Forelimb muscle (tissue), 1 donor: Measurements from ENCODE around the gene SOX10. TPM values are rescaled to one million over a fixed set of nuclear protein-coding genes. Genes with fewer than 3 reads are reported as not detected.
"Not testable (repeated sequence)": the region's sequence is repeated elsewhere in the genome, so short reads cannot be mapped to it uniquely, and the experiment has no call there.

Experiments used
- DNase-seq: peaks from one replicate; pipeline ENCODE4 v3.0.0-alpha.2; 2013; ENCODE audit warnings: low read depth
- polyA plus RNA-seq: library from polyadenylated mRNA; unstranded; fragments of 120-200 nt; gene quantifications from one replicate; pipeline ENCODE4 v1.2.1, GENCODE V29; 2013; ENCODE audit not compliant: insufficient read length

SOX10 gene
- polyA plus RNA-seq, 1 donor = 4.9 TPM

GRCh38 chr22:37986371-37986770 is 2.0 kb upstream of the SOX10 start:
- no peak for DNase-seq

- DNase-seq = no peak
Measured at GRCh38 chr22:37985751-37986281, 1.5 kb upstream of the SOX10 start.

DNA sequence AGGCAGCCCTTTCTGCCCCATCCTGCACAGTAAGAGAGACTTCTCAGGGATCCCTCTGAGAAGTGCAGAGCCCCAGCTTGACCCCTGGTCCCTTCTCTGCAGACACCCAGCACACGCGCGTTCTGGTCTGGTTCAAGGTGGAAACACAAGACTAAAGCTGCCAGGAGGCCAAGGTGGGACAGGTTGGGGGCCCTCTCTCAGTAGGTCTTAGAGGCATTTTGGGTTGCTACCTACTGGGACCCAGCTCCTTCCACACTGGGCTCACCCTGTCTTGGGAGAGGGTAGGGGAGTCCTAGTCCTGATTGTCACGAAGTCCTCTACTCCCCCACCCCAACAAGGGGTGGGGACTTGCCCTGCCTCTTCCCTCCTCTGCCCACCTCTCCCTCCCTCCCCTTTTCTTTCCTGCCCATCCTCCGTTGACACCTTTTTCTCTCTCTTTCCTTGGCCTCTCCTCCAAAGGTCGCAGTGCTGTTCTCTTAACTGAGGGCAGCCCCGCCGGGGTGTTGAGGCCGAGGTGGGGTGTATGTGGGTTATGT is 763 bp upstream of the SOX10 start:
- DNase-seq = no peak

GRCh38 chr22:37982938-37983859 is 1.2 kb downstream of the SOX10 start:
- DNase-seq = no peak

GRCh38 chr22:37982151-37982785 is 2.1 kb downstream of the SOX10 start:
- DNase-seq = no peak

- no peak for DNase-seq
Measured at GRCh38 chr22:37981282-37982011, 2.9 kb downstream of the SOX10 start.

DNA sequence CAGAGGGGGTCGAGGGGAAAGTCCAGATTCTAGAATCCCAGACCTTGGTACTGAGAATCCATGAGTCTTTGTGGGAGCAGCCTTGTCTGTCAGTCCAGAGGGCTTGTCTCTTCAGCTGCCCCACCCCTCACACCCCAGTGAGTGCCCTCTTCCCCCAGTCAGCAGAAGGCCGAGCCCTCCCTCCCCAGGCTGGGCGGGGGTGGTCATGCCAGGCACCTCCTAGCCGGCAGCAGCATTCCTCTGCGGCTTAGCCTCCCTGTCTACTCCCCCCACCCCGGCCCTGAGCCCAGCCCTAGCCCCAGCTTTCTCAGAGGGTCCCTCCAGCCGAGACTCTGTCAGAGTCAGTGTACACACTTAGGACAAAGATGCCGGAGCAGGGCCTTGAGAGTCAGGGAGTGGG is 4.6 kb downstream of the SOX10 start:
- DNase-seq = no peak

GRCh38 chr22:37976547-37976946 is 7.8 kb downstream of the SOX10 start:
- no peak for DNase-seq

- not testable (repeated sequence) for DNase-seq
Measured at GRCh38 chr22:37976022-37976421, 8.3 kb downstream of the SOX10 start.

GRCh38 chr22:37975153-37975552 is 9.2 kb downstream of the SOX10 start:
- DNase-seq = no peak

DNA sequence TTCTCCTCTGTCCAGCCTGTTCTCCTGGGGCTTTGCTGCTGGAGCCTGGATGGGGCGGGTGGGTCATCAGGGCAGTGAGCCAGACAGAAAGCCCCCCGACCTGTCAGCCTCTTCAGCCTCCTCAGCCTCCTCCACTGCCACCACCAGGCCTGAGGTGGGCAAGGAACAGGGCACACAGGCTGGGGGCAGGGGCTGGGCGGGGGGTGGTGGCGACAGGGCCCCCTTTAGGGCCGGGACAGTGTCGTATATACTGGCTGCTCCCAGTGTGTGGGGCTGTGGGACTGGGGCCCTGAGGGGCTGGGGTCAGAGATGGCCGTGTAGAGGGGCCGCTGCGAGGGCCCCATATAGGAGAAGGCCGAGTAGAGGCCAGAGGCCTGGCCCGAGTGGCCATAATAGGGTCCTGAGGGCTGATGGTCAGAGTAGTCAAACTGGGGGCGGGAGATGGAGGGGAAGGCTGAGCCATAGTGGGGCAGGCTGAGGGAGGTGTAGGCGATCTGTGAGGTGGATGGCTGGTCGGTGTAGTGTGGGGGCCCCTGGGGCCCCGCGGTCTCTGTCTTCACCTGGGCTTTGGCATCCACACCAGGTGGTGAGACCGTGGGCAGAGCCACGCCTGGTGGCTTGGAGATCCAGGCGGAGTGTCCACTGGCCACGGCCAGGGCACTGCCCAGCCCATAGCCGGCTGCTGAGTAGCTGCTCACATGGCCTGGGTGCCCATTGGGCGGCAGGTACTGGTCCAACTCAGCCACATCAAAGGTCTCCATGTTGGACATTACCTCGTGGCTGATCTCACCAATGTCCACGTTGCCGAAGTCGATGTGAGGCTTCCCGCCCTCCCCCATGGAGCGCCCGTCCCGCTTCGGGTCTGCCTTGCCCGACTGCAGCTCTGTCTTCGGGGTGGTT is 10.8 kb downstream of the SOX10 start:
- no peak for DNase-seq

DNA sequence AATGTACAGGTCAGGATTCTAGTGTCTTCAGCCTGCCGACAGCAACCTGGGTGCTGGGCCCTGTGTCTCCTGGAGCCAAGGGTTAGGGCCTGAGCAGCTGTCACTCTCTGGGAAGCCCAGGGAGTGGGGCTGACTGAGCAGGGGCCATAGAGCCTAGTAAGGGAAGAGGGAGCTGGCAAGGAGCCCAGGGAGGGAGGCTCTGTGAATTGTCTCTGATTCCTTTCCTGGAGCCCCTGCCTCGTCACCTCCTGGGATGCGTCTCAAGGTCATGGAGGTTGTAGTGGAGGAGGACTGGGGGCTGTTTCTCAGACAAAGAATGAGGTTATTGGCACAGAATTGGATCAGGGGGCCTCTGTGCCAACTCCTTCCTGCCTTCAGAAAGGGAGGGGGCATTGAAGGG is 11.8 kb downstream of the SOX10 start:
- DNase-seq = no peak

DNA sequence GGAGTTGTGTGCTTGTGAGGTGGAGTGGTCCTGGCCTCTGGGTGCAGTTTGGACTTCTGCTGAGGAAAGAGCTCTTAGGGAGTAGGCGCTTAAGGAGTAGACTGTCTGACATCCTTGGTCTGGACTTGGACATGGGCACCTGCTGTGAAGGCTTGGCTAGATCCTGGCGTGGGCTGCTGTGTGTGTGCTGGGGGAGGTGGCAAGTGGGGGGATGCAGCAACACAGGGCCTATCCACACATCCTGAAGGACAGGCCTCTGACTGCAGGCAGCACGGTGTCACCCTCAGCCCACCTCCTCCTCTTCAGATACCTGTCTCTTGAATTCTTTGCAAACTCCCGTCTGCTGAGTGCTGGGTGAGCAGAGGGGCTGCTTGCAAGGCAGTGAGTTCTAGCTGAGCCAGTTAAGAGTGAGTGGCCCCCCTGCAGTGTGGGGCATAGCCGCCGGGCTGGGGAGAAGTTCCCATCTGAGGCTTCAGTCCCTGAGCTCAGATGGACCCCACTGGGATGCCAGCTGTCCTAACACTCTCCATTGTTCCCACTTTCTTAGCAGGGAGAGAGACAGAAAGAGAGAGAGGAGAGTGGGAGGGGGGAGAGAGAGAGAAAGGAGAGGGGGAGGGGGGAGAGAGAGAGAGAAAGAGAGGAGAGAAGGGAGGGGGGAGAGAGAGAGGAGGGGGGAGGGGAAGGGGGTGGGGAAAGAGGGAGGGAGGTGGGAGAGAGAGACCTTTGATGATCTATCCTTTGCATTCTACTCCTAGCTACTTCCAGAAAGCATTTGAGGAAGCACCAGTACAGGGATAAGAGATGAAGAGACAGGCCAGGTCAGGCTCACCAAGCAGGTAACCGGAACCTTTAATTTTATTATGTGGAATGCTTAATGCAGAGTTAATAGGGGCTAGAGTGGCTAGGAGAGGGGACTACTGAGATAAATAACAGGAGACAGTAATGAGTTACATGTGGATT is 12.6 kb downstream of the SOX10 start:
- DNase-seq = no peak

DNA sequence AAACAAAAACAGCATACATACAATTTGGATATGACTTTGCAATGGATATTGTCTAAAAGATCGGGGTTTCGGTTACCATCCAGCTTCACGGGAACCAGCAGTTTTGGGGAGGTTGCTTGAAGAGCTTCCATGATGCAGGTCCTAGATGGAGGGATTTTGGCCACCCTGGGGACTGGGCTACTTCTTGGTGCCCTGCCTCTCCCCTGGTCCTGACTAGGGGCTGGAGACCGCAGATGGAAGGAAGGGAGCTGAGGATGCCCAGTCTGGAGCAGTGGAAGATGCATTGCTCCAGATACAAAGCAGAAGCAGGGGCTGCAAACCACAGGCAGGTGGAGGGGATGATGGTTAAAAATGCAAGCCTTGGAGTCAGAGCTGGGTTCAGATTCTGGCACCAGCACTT is 13.5 kb downstream of the SOX10 start:
- DNase-seq = no peak

- no peak for DNase-seq
Measured at GRCh38 chr22:37968452-37969251, 15.7 kb downstream of the SOX10 start.

DNA sequence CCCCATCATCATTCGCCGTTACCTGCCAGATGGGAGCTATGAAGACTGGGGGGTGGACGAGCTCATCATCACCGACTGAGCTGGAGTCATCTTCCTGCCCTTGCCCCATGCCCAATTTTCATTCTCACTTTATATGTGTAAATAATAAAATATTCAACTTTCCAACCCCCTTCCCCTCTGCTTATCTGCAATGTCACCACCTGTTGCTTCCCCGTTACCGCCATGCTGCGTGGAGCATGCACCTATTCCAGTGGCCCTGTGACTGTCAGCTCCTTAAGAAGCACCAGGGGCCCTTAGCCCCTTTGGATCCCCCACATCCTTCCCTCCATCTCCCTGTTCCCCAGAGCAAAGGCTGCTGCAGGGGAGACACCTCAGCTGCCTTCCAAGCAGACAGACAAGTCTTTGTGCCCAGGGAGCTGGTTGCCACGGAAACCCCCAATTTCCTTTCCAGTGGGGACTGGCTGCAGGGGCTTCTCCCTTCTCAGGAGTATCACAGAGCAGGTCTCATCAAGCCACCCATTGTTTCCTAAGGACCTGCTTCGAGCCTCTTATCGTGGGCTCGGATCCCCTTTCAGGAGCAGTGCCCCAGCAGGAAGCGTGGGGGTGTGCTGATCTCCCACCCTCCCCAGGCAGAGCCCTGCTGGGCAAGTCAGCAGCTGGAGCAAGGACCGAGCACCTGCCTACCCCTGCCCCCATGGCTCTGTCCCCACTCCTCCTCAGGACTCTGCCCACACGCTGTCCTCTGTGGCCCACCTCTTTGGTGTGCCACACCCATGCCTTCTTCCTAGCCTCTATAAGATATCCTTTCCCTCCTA is 16.5 kb downstream of the SOX10 start:
- DNase-seq = no peak

DNA sequence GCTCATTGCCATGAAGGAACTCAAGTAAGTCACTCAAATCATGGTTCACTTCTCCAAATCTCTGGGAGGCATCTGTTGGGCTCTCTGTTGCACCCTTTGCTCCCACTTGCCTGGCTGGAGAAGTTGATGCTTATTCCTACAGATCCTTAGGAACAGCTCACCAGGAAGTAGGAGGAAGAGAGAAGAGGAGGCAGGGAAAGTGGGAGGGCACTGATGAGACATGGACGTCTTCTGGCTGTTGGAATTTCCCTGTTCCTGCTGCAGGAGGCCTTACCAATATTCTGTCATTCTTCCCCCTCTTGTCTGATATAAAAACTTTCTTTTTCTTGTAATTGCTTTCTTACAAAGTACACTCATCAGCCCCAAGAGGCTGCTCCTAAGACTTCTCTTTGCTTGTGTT is 17.2 kb downstream of the SOX10 start:
- no peak for DNase-seq
